HG02884 (cell line): ENCODE data around the gene MTMR10.
A peak's percentile ranks its signal among the peaks of the same experiment; 100 is the strongest.

Experiments
- ATAC-seq: cut with Tn5 transposase; IDR thresholded peaks from one replicate; pipeline ENCODE4 v1.9.1; 2021; ENCODE audit warnings: mild to moderate bottlenecking, moderate library complexity; ENCODE audit not compliant: unreplicated experiment

Gene MTMR10

GRCh38 chr15:30991255-30992235, at the start of gene MTMR10:
TSS of gene MTMR10 (minus strand) at chr15:30991628. CDS start at chr15:30991506, 122 bp downstream.
- ATAC-seq: peak; percentile 78

GRCh38 chr15:31040611-31041010, 49.2 kb upstream of the MTMR10 start:
- no peak for ATAC-seq

- ATAC-seq: no peak
Observed at GRCh38 chr15:31039961-31040360, 48.5 kb upstream of the MTMR10 start.

GRCh38 chr15:31037731-31038477, 46.5 kb upstream of the MTMR10 start:
- ATAC-seq: no peak

- no peak for ATAC-seq
Observed at GRCh38 chr15:31036783-31037182, 45.4 kb upstream of the MTMR10 start.

- ATAC-seq: no peak
Observed at GRCh38 chr15:31035610-31036009, 44.2 kb upstream of the MTMR10 start.

GRCh38 chr15:31034152-31034551, 42.7 kb upstream of the MTMR10 start:
- ATAC-seq: no peak

GRCh38 chr15:31032961-31033371, 41.5 kb upstream of the MTMR10 start:
- ATAC-seq: no peak

- ATAC-seq: no peak
Observed at GRCh38 chr15:31031471-31032067, 40.1 kb upstream of the MTMR10 start.

GRCh38 chr15:31027910-31028578, 36.6 kb upstream of the MTMR10 start:
- no peak for ATAC-seq

GRCh38 chr15:31025996-31026395, 34.6 kb upstream of the MTMR10 start:
- no peak for ATAC-seq

GRCh38 chr15:31024979-31025378, 33.6 kb upstream of the MTMR10 start:
- no peak for ATAC-seq

- ATAC-seq: no peak
Observed at GRCh38 chr15:31024330-31024729, 32.9 kb upstream of the MTMR10 start.

- no peak for ATAC-seq
Observed at GRCh38 chr15:31023841-31024240, 32.4 kb upstream of the MTMR10 start.

GRCh38 chr15:31021067-31021665, 29.7 kb upstream of the MTMR10 start:
- ATAC-seq: no peak

- no peak for ATAC-seq
Observed at GRCh38 chr15:31020542-31020941, 29.1 kb upstream of the MTMR10 start.

GRCh38 chr15:31019986-31020385, 28.6 kb upstream of the MTMR10 start:
- ATAC-seq: no peak

- no peak for ATAC-seq
Observed at GRCh38 chr15:31017311-31017710, 25.9 kb upstream of the MTMR10 start.

- ATAC-seq: no peak
Observed at GRCh38 chr15:31016446-31016915, 25.1 kb upstream of the MTMR10 start.

- ATAC-seq: no peak
Observed at GRCh38 chr15:31014608-31014925, 23.1 kb upstream of the MTMR10 start.
